Measurements from ENCODE around the gene SH2D2A. TPM values are rescaled to one million over a fixed set of nuclear protein-coding genes. Genes with fewer than 3 reads are reported as not detected.

Gene SH2D2A
- total and polyA plus RNA-seq, 9 of the 15 experiments (the other 6 are each of a cell fraction or from before 2014, with no cell fraction given): 0.89 to 33.6 (median 6.9) TPM

GRCh38 chr1:156860113-156860627 is 43.5 kb upstream of the SH2D2A start (continued):
- TF ChIP-seq CCNT2 (IDR thresholded peaks at IDR 0.05; ENCODE audit: borderline replicate concordance, extremely low read depth, insufficient read length, low read depth, low read length) (no peak), LARP7 (IDR thresholded peaks at IDR 0.05) (no peak), NR2C1 (IDR thresholded peaks at IDR 0.05) (no peak), NR2C1 (tag; IDR thresholded peaks at IDR 0.05) (peak; percentile 34; the same call in 1 of the 2 replicates), GABPB1 (CRISPR knock-in tag; IDR thresholded peaks at IDR 0.05) (no peak; the same call in 1 of the 2 replicates), ZNF282 (CRISPR knock-in tag; IDR thresholded peaks at IDR 0.05) (no peak), ZNF79 (CRISPR knock-in tag; IDR thresholded peaks at IDR 0.05; ENCODE audit: low read depth) (no peak), EWSR1 (IDR thresholded peaks at IDR 0.05; ENCODE audit: borderline replicate concordance, low read depth, partially characterized antibody) (no peak), ZNF408 (CRISPR knock-in tag; IDR thresholded peaks at IDR 0.05; ENCODE audit: low read depth) (no peak), EP400 (IDR thresholded peaks at IDR 0.05) (0 out of 2 replicates have a peak, but pooled peaks have one; percentile 21), TBL1XR1 (IDR thresholded peaks at IDR 0.05; ENCODE audit: low read length in 2 of 2) (no peak; a peak in 1 of 4 replicates), CHD4 (IDR thresholded peaks at IDR 0.05; ENCODE audit: insufficient read depth, insufficient replicate concordance, low read depth, low read length, poor library complexity, severe bottlenecking) (no peak), ZNF707 (CRISPR knock-in tag; conservative IDR thresholded peaks at IDR 0.05) (no peak), ZC3H11A (IDR thresholded peaks at IDR 0.05; ENCODE audit: low read depth, low read length) (no peak), ZNF551 (CRISPR knock-in tag; IDR thresholded peaks at IDR 0.05) (no peak), KDM5B (IDR thresholded peaks at IDR 0.05; ENCODE audit: insufficient replicate concordance, low read depth, low read length) (no peak), SMAD3 (CRISPR knock-in tag; conservative IDR thresholded peaks at IDR 0.05) (no peak), ARID1B (IDR thresholded peaks at IDR 0.05) (0 out of 2 replicates have a peak, but pooled peaks have one; percentile 36), ZNF668 (CRISPR knock-in tag; IDR thresholded peaks at IDR 0.05) (no peak), MBD2 (IDR thresholded peaks at IDR 0.05; ENCODE audit: borderline replicate concordance, low read depth) (no peak), CBX8 (IDR thresholded peaks at IDR 0.05; ENCODE audit: borderline replicate concordance, extremely low read depth, low read depth, low read length, poor library complexity, severe bottlenecking) (no peak), ZNF511 (CRISPR knock-in tag; IDR thresholded peaks at IDR 0.05) (no peak)
- TF ChIP-seq, protein P1, sequence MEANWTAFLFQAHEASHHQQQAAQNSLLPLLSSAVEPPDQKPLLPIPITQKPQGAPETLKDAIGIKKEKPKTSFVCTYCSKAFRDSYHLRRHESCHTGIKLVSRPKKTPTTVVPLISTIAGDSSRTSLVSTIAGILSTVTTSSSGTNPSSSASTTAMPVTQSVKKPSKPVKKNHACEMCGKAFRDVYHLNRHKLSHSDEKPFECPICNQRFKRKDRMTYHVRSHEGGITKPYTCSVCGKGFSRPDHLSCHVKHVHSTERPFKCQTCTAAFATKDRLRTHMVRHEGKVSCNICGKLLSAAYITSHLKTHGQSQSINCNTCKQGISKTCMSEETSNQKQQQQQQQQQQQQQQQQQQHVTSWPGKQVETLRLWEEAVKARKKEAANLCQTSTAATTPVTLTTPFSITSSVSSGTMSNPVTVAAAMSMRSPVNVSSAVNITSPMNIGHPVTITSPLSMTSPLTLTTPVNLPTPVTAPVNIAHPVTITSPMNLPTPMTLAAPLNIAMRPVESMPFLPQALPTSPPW (CRISPR knock-in tag; IDR thresholded peaks at IDR 0.05): no peak; the same call in 1 of the 2 replicates
- TF ChIP-seq, protein P2, sequence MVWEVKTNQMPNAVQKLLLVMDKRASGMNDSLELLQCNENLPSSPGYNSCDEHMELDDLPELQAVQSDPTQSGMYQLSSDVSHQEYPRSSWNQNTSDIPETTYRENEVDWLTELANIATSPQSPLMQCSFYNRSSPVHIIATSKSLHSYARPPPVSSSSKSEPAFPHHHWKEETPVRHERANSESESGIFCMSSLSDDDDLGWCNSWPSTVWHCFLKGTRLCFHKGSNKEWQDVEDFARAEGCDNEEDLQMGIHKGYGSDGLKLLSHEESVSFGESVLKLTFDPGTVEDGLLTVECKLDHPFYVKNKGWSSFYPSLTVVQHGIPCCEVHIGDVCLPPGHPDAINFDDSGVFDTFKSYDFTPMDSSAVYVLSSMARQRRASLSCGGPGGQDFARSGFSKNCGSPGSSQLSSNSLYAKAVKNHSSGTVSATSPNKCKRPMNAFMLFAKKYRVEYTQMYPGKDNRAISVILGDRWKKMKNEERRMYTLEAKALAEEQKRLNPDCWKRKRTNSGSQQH (CRISPR knock-in tag; IDR thresholded peaks at IDR 0.05): no peak
- TF ChIP-seq, protein P3, sequence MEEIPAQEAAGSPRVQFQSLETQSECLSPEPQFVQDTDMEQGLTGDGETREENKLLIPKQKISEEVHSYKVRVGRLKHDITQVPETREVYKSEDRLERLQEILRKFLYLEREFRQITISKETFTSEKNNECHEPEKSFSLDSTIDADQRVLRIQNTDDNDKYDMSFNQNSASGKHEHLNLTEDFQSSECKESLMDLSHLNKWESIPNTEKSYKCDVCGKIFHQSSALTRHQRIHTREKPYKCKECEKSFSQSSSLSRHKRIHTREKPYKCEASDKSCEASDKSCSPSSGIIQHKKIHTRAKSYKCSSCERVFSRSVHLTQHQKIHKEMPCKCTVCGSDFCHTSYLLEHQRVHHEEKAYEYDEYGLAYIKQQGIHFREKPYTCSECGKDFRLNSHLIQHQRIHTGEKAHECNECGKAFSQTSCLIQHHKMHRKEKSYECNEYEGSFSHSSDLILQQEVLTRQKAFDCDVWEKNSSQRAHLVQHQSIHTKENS (CRISPR knock-in tag; IDR thresholded peaks at IDR 0.05): no peak

Data from K562 (cell line).